Spinal cord (tissue), 10 donors: ENCODE data around the gene ARHGEF16. TPM values are rescaled to one million over a fixed set of nuclear protein-coding genes. Genes with fewer than 3 reads are reported as not detected.

Source experiments
- DNase-seq, 6 donors: peaks; one replicate each; pipeline versions ENCODE4 v3.0.0 to v3.0.0-alpha.2; 2013 to 2015; ENCODE audit warnings: low spot score in 6 of 6, low read depth in 4 of 6
- H3K27ac ChIP-seq: one replicate; pipeline ENCODE4 v1.5.1; 2013; ENCODE audit warnings: low read depth, low read length, control low read depth
- H3K27me3 ChIP-seq: one replicate; pipeline ENCODE4 v1.6.1; 2013; ENCODE audit warnings: low read length; ENCODE audit not compliant: control insufficient read depth, insufficient read depth
- H3K36me3 ChIP-seq: one replicate; pipeline ENCODE4 v1.6.1; 2013; ENCODE audit warnings: low read length; ENCODE audit not compliant: control insufficient read depth, insufficient read depth
- H3K4me1 ChIP-seq: one replicate; pipeline ENCODE4 v1.6.1; 2013; ENCODE audit warnings: low read length; ENCODE audit not compliant: control insufficient read depth, insufficient read depth
- H3K4me3 ChIP-seq: one replicate; pipeline ENCODE4 v1.5.1; 2013; ENCODE audit warnings: low read depth, low read length, control low read depth
- H3K9me3 ChIP-seq: one replicate; pipeline ENCODE4 v1.6.1; 2013; ENCODE audit warnings: low read length; ENCODE audit not compliant: control insufficient read depth, insufficient read depth
- WGBS: methylation state at CpG from one replicate; pipeline ENCODE4 v1.1.5; 2013; ENCODE audit warnings: missing lambda C conversion rate; ENCODE audit not compliant: insufficient coverage; 5-methylcytosine and 5-hydroxymethylcytosine counted together
- polyA plus RNA-seq, 2 donors: library from polyadenylated mRNA; unstranded; fragments of 120-200 nt; gene quantifications; one replicate each; pipeline ENCODE4 v1.2.1, GENCODE V29; 2013; ENCODE audit not compliant: insufficient read length in 2 of 2
- total RNA-seq, 2 donors: library from RNA; depleted of rRNA in 1 of 2; stranded (reverse); fragments of 120-200 nt in 1 of 2; fragments of >200 nt in 1 of 2; gene quantifications; one replicate each; pipeline versions ENCODE4 v1.2.3 to v1.2.4, GENCODE V29; 2013 to 2014
- donor health status: healthy.

Gene ARHGEF16
- total and polyA plus RNA-seq, 4 donors = 1.7 to 4.2 (median 3.2) TPM

GRCh38 chr1:3510956-3511250 is 56.4 kb downstream of the ARHGEF16 start:
- DNase-seq = no peak
- 92% methylated on average over 12 of the region's 12 CpGs for WGBS
- Histone ChIP-seq H3K9me3 (no peaks in the 10 kb centered on the region), H3K27ac (no peak overlapping the region), H3K4me1 (peaks cover 9% of the 10 kb centered on the region), H3K36me3 (peaks cover 37% of the 10 kb centered on the region), H3K4me3 (no peak overlapping the region), H3K27me3 (no peaks in the 10 kb centered on the region)

GRCh38 chr1:3511306-3511705 is 56.8 kb downstream of the ARHGEF16 start:
- Histone ChIP-seq H3K27me3 (no peaks in the 10 kb centered on the region), H3K36me3 (peaks cover 36% of the 10 kb centered on the region), H3K4me1 (peaks cover 13% of the 10 kb centered on the region), H3K9me3 (no peaks in the 10 kb centered on the region), H3K4me3 (no peak overlapping the region), H3K27ac (no peak overlapping the region)
- DNase-seq = no peak
- 95% methylated on average over 16 of the region's 16 CpGs for WGBS

- Histone ChIP-seq H3K4me1 (peaks cover 18% of the 10 kb centered on the region), H3K4me3 (no peak overlapping the region), H3K27ac (no peak overlapping the region), H3K9me3 (no peaks in the 10 kb centered on the region), H3K27me3 (no peaks in the 10 kb centered on the region), H3K36me3 (peaks cover 36% of the 10 kb centered on the region)
- DNase-seq = no peak
- WGBS = 90% methylated on average over 14 of the region's 15 CpGs
These were observed 57.4 kb downstream of the ARHGEF16 start for GRCh38 chr1:3511856-3512255.

- DNase-seq = no peak
- Histone ChIP-seq H3K27me3 (no peaks in the 10 kb centered on the region), H3K4me3 (no peak overlapping the region), H3K27ac (no peak overlapping the region), H3K9me3 (no peaks in the 10 kb centered on the region), H3K4me1 (peaks cover 24% of the 10 kb centered on the region), H3K36me3 (peaks cover 27% of the 10 kb centered on the region)
- 92% methylated on average over 12 of the region's 17 CpGs for WGBS
These were observed 59.9 kb downstream of the ARHGEF16 start for GRCh38 chr1:3514404-3514803.

- 67% methylated on average over 12 of the region's 12 CpGs for WGBS
These were observed 60.8 kb downstream of the ARHGEF16 start for GRCh38 chr1:3515272-3515671.

GRCh38 chr1:3515774-3516480 is 61.5 kb downstream of the ARHGEF16 start:
- H3K27me3 ChIP-seq = no peaks in the 10 kb centered on the region
- peaks cover 33% of the 10 kb centered on the region for H3K36me3 ChIP-seq
- peaks cover 24% of the 10 kb centered on the region for H3K4me1 ChIP-seq
- DNase-seq = peak in 2 of 6 donors; percentile 40 to 47
- H3K9me3 ChIP-seq = no peaks in the 10 kb centered on the region
- H3K27ac ChIP-seq = no peak overlapping the region
- no peak overlapping the region for H3K4me3 ChIP-seq
- WGBS = 62% methylated on average over 15 of the region's 19 CpGs

More at GRCh38 chr1:3515272-3515671, 60.8 kb downstream of the ARHGEF16 start:
- Histone ChIP-seq H3K36me3 (peaks cover 33% of the 10 kb centered on the region), H3K4me3 (no peak overlapping the region), H3K4me1 (peaks cover 24% of the 10 kb centered on the region), H3K9me3 (no peaks in the 10 kb centered on the region), H3K27me3 (no peaks in the 10 kb centered on the region), H3K27ac (no peak overlapping the region)
- no peak for DNase-seq

- Histone ChIP-seq H3K4me1 (peaks cover 24% of the 10 kb centered on the region), H3K27ac (no peak overlapping the region), H3K27me3 (no peaks in the 10 kb centered on the region), H3K36me3 (peaks cover 35% of the 10 kb centered on the region), H3K9me3 (no peaks in the 10 kb centered on the region), H3K4me3 (no peak overlapping the region)
- no peak for DNase-seq
- WGBS = 63% methylated on average over 13 of the region's 15 CpGs
These were observed 62.0 kb downstream of the ARHGEF16 start for GRCh38 chr1:3516481-3516869.

GRCh38 chr1:3516911-3517675 is 62.6 kb downstream of the ARHGEF16 start:
- Histone ChIP-seq H3K27ac (no peak overlapping the region), H3K4me3 (no peak overlapping the region), H3K36me3 (peaks cover 33% of the 10 kb centered on the region), H3K9me3 (no peaks in the 10 kb centered on the region), H3K27me3 (no peaks in the 10 kb centered on the region), H3K4me1 (peaks cover 24% of the 10 kb centered on the region)
- peak in 1 of 6 donors; percentile 69 for DNase-seq
- 78% methylated on average over 26 of the region's 27 CpGs for WGBS

GRCh38 chr1:3518256-3518655 is 63.8 kb downstream of the ARHGEF16 start:
- Histone ChIP-seq H3K4me3 (no peak overlapping the region), H3K4me1 (peaks cover 32% of the 10 kb centered on the region), H3K27me3 (no peaks in the 10 kb centered on the region), H3K27ac (no peak overlapping the region), H3K9me3 (no peaks in the 10 kb centered on the region), H3K36me3 (peaks cover 41% of the 10 kb centered on the region)
- no peak for DNase-seq
- 84% methylated on average over 12 of the region's 12 CpGs for WGBS

GRCh38 chr1:3518756-3519155 is 64.3 kb downstream of the ARHGEF16 start:
- Histone ChIP-seq H3K27ac (no peak overlapping the region), H3K9me3 (no peaks in the 10 kb centered on the region), H3K4me3 (no peak overlapping the region), H3K4me1 (peaks cover 33% of the 10 kb centered on the region), H3K36me3 (peaks cover 46% of the 10 kb centered on the region), H3K27me3 (no peaks in the 10 kb centered on the region)
- WGBS = 92% methylated on average over 8 of the region's 8 CpGs
- no peak for DNase-seq
